ENCODE data around the gene FGF22.

GRCh38 chr19:677201-677600, 37.5 kb downstream of the FGF22 start:
- TF ChIP-seq POLR2A (IDR thresholded peaks at IDR 0.05) (no peak), CTCF (IDR thresholded peaks at IDR 0.05) (no peak), EP300 (IDR thresholded peaks at IDR 0.05) (no peak)
